ENCODE data around the gene CDH5.

The CDH5 gene

DNA sequence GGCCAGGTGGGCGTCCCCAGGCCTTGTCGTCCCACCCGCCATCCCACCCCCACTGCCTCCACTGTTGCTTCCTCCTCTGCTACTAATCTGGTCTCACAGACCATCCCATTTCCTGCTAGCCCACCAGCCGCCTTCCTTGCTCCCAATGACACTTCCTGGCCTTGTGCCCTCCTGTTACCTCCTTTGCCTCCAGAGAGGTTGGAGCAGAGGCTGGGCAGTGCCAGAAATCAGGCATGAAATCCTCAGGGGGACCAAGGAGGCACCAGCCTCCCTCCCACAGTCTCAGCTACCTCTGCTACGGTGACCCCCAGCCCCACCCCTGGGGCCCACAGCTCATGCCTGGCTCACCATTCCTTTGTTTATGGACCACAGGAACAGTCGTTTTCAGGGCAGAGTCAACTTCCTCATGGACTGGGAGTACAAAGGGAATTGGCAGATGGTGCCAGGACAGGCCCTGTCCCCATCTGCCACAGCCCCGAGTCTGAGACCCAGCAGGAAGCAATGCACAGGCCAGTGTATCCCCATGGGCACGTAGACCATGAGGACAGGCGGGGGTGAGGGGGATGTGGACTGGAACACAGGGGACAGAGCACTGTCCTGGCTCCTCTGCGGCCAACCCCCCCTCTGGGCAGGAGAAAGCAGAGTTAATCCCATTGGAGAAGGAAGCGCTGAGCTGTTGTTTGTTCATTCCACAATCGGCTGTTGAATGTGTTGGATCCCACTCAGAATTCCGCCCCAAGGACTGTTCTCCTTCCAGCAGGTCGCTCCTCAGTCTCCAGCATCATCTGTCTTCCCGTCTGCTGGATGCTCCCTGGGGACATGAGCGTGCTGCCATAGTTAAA is 2.2 kb upstream of the CDH5 start:
- TF ChIP-seq, protein P1, sequence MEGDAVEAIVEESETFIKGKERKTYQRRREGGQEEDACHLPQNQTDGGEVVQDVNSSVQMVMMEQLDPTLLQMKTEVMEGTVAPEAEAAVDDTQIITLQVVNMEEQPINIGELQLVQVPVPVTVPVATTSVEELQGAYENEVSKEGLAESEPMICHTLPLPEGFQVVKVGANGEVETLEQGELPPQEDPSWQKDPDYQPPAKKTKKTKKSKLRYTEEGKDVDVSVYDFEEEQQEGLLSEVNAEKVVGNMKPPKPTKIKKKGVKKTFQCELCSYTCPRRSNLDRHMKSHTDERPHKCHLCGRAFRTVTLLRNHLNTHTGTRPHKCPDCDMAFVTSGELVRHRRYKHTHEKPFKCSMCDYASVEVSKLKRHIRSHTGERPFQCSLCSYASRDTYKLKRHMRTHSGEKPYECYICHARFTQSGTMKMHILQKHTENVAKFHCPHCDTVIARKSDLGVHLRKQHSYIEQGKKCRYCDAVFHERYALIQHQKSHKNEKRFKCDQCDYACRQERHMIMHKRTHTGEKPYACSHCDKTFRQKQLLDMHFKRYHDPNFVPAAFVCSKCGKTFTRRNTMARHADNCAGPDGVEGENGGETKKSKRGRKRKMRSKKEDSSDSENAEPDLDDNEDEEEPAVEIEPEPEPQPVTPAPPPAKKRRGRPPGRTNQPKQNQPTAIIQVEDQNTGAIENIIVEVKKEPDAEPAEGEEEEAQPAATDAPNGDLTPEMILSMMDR (IDR thresholded peaks at IDR 0.05; ENCODE audit: low read depth, low read length): no peak
- no peak for DNase-seq (ENCODE audit: extremely low read depth, low read depth)

DNA sequence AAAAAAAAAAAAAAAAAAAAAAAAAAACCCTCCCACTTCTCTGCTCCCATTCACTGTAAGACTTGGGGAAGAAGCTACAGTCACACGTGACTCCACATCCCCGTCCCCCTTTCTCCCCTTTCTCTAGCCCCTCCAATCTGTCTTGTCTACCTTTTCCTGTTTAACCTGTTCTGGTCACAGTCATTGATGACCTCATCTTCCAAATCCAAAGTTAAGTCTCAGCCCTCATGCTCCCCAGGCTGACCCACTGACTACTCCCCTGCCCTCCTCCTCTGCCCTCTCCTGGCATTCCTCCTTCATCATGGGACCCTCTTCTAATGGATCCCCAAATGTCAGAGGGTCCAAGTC is 1.6 kb upstream of the CDH5 start:
- no peak for DNase-seq (ENCODE audit: extremely low read depth, low read depth)
- TF ChIP-seq, protein P1 (IDR thresholded peaks at IDR 0.05; ENCODE audit: low read depth, low read length): no peak

DNA sequence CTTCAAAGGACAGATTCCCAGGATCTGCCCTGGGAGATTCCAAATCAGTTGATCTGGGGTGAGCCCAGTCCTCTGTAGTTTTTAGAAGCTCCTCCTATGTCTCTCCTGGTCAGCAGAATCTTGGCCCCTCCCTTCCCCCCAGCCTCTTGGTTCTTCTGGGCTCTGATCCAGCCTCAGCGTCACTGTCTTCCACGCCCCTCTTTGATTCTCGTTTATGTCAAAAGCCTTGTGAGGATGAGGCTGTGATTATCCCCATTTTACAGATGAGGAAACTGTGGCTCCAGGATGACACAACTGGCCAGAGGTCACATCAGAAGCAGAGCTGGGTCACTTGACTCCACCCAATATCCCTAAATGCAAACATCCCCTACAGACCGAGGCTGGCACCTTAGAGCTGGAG is 840 bp upstream of the CDH5 start:
- TF ChIP-seq, protein P1 (IDR thresholded peaks at IDR 0.05; ENCODE audit: low read depth, low read length): no peak
- DNase-seq (ENCODE audit: extremely low read depth, low read depth): no peak

DNA sequence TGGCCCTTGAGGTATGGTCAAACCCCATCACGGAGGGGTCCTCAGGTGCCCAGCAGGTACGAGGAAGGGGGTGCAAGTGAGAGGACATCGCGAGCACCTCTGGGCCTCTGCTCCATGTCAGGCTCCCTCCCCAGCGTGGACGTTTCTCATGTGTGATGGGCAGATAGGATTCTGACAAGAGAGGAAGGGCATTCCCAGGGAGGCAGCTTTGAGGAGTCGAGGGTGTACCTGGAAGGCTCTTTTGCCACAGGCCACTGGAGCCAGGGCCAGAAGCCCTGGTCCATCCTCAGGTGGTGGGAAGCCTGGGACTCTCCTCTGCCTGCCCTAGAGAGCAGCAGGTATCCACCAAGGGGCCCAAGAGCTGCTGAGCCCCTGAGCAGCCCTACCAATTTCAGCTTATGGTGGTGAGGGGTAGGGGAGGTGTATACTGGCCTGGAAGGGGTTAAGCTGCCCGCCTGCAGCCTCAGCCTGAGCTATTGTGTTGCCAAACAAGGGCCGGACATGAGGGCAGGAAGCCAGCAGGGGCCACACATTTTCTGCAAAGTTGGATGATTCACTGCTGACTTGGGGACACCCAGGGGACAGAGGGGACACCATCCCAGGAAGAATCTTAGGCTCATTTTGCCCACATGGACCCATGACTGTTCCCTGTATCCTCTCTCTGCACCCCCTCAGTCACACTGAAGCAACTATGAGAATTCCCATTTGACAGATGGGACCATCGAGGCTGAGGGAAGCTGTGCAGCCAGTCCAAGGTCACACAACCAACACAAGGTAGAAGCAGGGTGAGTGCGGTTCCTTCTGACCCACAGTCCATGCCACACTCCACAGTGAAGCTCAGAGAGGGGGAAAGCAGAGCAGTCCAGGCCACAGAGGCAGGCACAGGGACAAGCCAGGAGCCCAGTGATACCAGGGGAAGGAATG is 1.7 kb downstream of the CDH5 start:
- no peak for DNase-seq (ENCODE audit: extremely low read depth, low read depth)
- TF ChIP-seq, protein P1 (IDR thresholded peaks at IDR 0.05; ENCODE audit: low read depth, low read length): no peak

DNA sequence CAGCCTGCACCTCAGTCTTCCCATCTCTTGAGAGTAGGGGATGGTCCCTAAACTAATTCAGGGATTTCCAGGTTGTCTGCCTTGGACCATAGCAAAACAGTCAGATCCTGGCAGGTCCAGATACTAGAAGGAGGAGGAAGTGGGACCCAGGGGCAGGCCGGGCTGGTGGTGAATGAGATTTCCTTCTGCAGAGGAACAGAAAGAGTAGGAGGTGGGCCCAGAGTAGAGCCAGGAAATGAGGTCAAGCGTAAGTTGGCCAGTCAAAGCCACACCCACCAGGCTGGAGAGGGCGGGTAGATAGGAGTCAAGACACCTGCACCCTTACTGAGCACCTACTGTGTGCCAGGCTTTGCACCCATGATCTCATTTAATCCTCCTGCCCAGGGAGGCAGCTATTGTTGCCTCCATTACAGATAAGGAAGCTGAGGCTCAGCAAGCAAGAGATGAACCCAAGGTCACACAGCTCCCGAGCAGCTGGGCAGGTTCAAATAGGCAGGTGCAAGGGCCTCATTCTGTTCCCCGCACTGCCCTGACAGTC is 2.6 kb downstream of the CDH5 start:
- TF ChIP-seq, protein P1 (IDR thresholded peaks at IDR 0.05; ENCODE audit: low read depth, low read length): no peak
- no peak for DNase-seq (ENCODE audit: extremely low read depth, low read depth)

DNA sequence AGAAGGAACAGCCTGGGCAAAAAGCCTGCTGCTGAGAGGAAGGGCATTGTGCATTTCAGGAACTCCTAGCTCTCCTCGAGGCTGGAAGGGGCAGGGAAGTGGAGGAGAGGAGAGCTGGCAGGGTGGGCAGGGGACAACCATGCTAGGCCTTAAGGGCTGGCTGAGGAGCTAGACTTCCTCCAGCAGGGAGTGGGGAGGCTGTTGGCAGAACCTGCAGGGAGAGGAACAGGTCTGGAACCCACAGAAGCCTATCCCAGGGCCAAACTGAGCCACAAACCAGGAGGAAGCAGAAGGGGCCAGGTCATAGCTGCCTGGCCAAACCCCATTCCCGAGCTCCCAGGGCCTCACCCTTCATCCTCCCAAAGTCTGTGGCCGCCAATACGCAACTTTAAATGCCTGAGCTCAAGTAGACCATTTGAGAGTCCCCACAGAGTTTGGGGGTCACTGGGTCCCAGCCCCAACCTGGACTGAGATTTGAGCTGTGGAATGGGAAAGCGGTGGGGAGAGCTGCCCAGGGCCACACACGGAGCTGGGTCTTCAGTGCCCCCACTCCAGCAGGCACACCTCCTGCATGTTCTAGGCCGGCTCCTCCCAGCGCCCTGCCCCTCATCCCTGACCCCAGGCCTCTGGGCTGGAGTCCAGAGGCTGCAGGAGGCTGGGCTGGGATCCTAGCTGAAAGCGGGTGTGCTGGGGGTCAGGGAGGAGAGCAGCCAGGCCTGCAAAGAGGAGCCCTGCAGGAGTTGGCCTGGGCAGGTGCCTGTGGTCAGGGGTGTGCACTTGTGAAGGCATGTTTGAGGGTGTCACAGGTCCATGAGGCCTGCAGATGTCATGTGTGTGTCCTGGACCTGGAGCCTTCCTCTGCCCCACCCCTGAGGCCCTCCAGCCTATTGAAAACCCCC is 4.5 kb downstream of the CDH5 start:
- TF ChIP-seq, protein P1 (IDR thresholded peaks at IDR 0.05; ENCODE audit: low read depth, low read length): no peak
- DNase-seq (ENCODE audit: extremely low read depth, low read depth): no peak

All from AG09319 (cell line).